K562 (cell line): ENCODE measurements around the gene CHD1L. TPM values are rescaled to one million over a fixed set of nuclear protein-coding genes. Genes with fewer than 3 reads are reported as not detected.
A peak's percentile ranks its signal among the peaks of the same experiment; 100 is the strongest.

ENCODE experiments used
- BHLHE40 ChIP-seq: IDR thresholded peaks from 2 replicates; pipeline ENCODE4 v1.6.1; 2011; ENCODE audit warnings: low read length, improper control_type of control experiment
- BRD4 ChIP-seq: fragments of 200-600 bp; sonication (generic); IDR thresholded peaks from 2 replicates; pipeline ENCODE4 v1.6.1; 2017; ENCODE audit warnings: inconsistent platforms
- C11orf30 ChIP-seq: fragments of 450-650 bp; IDR thresholded peaks from 2 replicates; pipeline ENCODE4 v1.6.1; 2016; ENCODE audit warnings: low read depth, mild to moderate bottlenecking
- ERF ChIP-seq: fragments of 450-650 bp; formaldehyde crosslinking; IDR thresholded peaks from 2 replicates; pipeline ENCODE4 v1.4.0; 2020; ENCODE audit warnings: mild to moderate bottlenecking, mixed read lengths
- FUS ChIP-seq: fragments of 200-400 bp; formaldehyde crosslinking; optimal IDR thresholded peaks from 2 replicates; pipeline ENCODE3; 2017; ENCODE audit warnings: low read depth, low read length
- HOMEZ ChIP-seq: fragments of 250-450 bp; sonication (Bioruptor Pico); IDR thresholded peaks from 2 replicates; pipeline ENCODE4 v1.4.0; 2020; ENCODE audit warnings: mild to moderate bottlenecking, moderate library complexity
- JUNB ChIP-seq: fragments of 450-650 bp; formaldehyde crosslinking; conservative IDR thresholded peaks from 2 replicates; pipeline ENCODE4 v1.4.0; 2020; ENCODE audit warnings: mild to moderate bottlenecking
- KLF10 ChIP-seq: fragments of 250-450 bp; sonication (Bioruptor Pico); IDR thresholded peaks from 2 replicates; pipeline ENCODE4 v1.6.1; 2021; ENCODE audit warnings: matching md5 sums
- NFE2 ChIP-seq: IDR thresholded peaks from 2 replicates; pipeline ENCODE4 v1.6.1; 2014; ENCODE audit warnings: antibody characterized with exemption, low read depth
- OTX1 ChIP-seq: fragments of 450-650 bp; formaldehyde crosslinking; IDR thresholded peaks from 2 replicates; pipeline ENCODE4 v1.4.0; 2022; ENCODE audit warnings: mild to moderate bottlenecking
- SIN3B ChIP-seq: fragments of 450-650 bp; IDR thresholded peaks from 2 replicates; pipeline ENCODE4 v1.6.1; 2017; ENCODE audit warnings: low read depth, mild to moderate bottlenecking, moderate library complexity
- SMARCB1 ChIP-seq: IDR thresholded peaks from 2 replicates; pipeline ENCODE4 v1.6.1; 2011; ENCODE audit warnings: improper control_type of control experiment, low read depth; ENCODE audit not compliant: insufficient read length
- UBTF ChIP-seq, 2 experiments: IDR thresholded peaks; 2 replicates each; pipeline ENCODE4 v1.6.1; 2012; ENCODE audit warnings: improper control_type of control experiment in 2 of 2, low read depth in 2 of 2, low read length in 2 of 2, borderline replicate concordance in 1 of 2
- ZNF121 ChIP-seq: sonication (generic); formaldehyde crosslinking; conservative IDR thresholded peaks from 2 replicates; pipeline ENCODE4 v1.8.0; 2022; ENCODE audit warnings: missing genetic modification reagents
- ZNF24 ChIP-seq: fragments of 450-650 bp; IDR thresholded peaks from 2 replicates; pipeline ENCODE4 v1.6.1; 2016
- ZNF280A ChIP-seq: fragments of 450-650 bp; IDR thresholded peaks from 2 replicates; pipeline ENCODE4 v1.6.1; 2018; ENCODE audit warnings: mild to moderate bottlenecking, low read depth; ENCODE audit not compliant: partially characterized antibody
- polyA plus RNA-seq, 8 experiments: library from polyadenylated mRNA; depleted of rRNA in 4 of 8; stranded (reverse) in 5 of 8; unstranded in 3 of 8; fragments of >200 nt; fragmentation: Nextera tagmentation in 2 of 8; fragmentation: Illumina TruSeq in 1 of 8; extraction: Ambion mirVana in 2 of 8; extraction: Trizol in 1 of 8; gene quantifications; 2 replicates each; pipeline versions ENCODE4 v1.2.1 to v1.2.3, GENCODE V29; 2011 to 2014; ENCODE audit warnings: inconsistent platforms in 1 of 8, missing spikeins in 1 of 8
- total RNA-seq, 7 experiments: library from RNA; depleted of rRNA in 6 of 7; stranded (reverse); fragments of >200 nt in 6 of 7; fragmentation: Illumina TruSeq in 2 of 7; extraction: Trizol in 2 of 7; gene quantifications; 2 replicates each; pipeline versions ENCODE4 v1.2.1 to v1.2.3, GENCODE V29; 2011 to 2021; ENCODE audit warnings: low replicate concordance in 1 of 7

Gene CHD1L
- total and polyA plus RNA-seq, 9 of the 15 experiments (the other 6 are each of a cell fraction or from before 2014, with no cell fraction given) = 25.0 to 93.3 (median 59.1) TPM

- TF ChIP-seq FUS = no peak
- no peak for TF ChIP-seq ZNF280A
- no peak for TF ChIP-seq KLF10
- TF ChIP-seq NFE2 = peak; percentile 58
- TF ChIP-seq JUNB (CRISPR knock-in tag) = 0 out of 2 replicates have a peak, but pooled peaks have one; percentile 10
- TF ChIP-seq SMARCB1 = no peak
- no peak for TF ChIP-seq HOMEZ
- TF ChIP-seq OTX1 (CRISPR knock-in tag) = no peak
- no peak for TF ChIP-seq ZNF24
- TF ChIP-seq BRD4 = no peak
- TF ChIP-seq SIN3B = no peak
- TF ChIP-seq C11orf30 = peak; percentile 48; the same call in 1 of the 2 replicates
- no peak for TF ChIP-seq BHLHE40
- peak; percentile 95 for TF ChIP-seq ZNF121
- no peak for TF ChIP-seq UBTF (IDR thresholded peaks at IDR 0.05; ENCODE audit: borderline replicate concordance in 1 of 2, low read depth in 2 of 2, low read length in 2 of 2)
- TF ChIP-seq ERF = no peak
Measured at GRCh38 chr1:147245586-147246021, 3.1 kb downstream of the CHD1L start (continued).
